Measurements from ENCODE around the gene IFNA17.
"Not testable (repeated sequence)": the region's sequence is repeated elsewhere in the genome, so short reads cannot be mapped to it uniquely, and the experiment has no call there.

IFNA17 gene

GRCh38 chr9:21239911-21240310 lies 11.9 kb upstream of the IFNA17 start, which contains the start of gene IFNA14:
Gene IFNA14, minus strand, starts transcription at chr9:21240005. Its CDS starts 70 bp downstream, at chr9:21239935.
- Histone ChIP-seq H3K4me3 (ENCODE audit: low read length) (no peak within 1 kb of the TSS), H3K27me3 (ENCODE audit: control insufficient read depth, insufficient read depth, low read length) (no peaks in the 10 kb centered on the region), H3K4me1 (ENCODE audit: control insufficient read depth, low read depth, low read length) (no peaks in the 10 kb centered on the region), H3K9ac (ENCODE audit: low read length) (no peak within 1 kb of the TSS), H3K9me3 (ENCODE audit: control insufficient read depth, low read depth, low read length) (no peaks in the 10 kb centered on the region), H3K27ac (ENCODE audit: low read length) (no peak within 1 kb of the TSS), H3K36me3 (ENCODE audit: control insufficient read depth, low read depth, low read length) (no peaks in the 10 kb centered on the region)

- not testable (repeated sequence) for H3K27ac ChIP-seq (ENCODE audit: low read length); H3K9me3 ChIP-seq (ENCODE audit: control insufficient read depth, low read depth, low read length); H3K4me1 ChIP-seq (ENCODE audit: control insufficient read depth, low read depth, low read length); H3K9ac ChIP-seq (ENCODE audit: low read length); H3K36me3 ChIP-seq (ENCODE audit: control insufficient read depth, low read depth, low read length); H3K27me3 ChIP-seq (ENCODE audit: control insufficient read depth, insufficient read depth, low read length); H3K4me3 ChIP-seq (ENCODE audit: low read length)
Measured at GRCh38 chr9:21236360-21236714, 8.3 kb upstream of the IFNA17 start.

GRCh38 chr9:21235468-21236359 lies 7.7 kb upstream of the IFNA17 start:
- H3K9me3 ChIP-seq (ENCODE audit: control insufficient read depth, low read depth, low read length); H3K27me3 ChIP-seq (ENCODE audit: control insufficient read depth, insufficient read depth, low read length); H3K27ac ChIP-seq (ENCODE audit: low read length); H3K4me3 ChIP-seq (ENCODE audit: low read length); H3K36me3 ChIP-seq (ENCODE audit: control insufficient read depth, low read depth, low read length); H3K4me1 ChIP-seq (ENCODE audit: control insufficient read depth, low read depth, low read length); H3K9ac ChIP-seq (ENCODE audit: low read length): not testable (repeated sequence)

- H3K9ac ChIP-seq (ENCODE audit: low read length) = no peak overlapping the region
- H3K4me1 ChIP-seq (ENCODE audit: control insufficient read depth, low read depth, low read length) = no peaks in the 10 kb centered on the region
- no peak overlapping the region for H3K27ac ChIP-seq (ENCODE audit: low read length)
- no peaks in the 10 kb centered on the region for H3K9me3 ChIP-seq (ENCODE audit: control insufficient read depth, low read depth, low read length)
- H3K27me3 ChIP-seq (ENCODE audit: control insufficient read depth, insufficient read depth, low read length) = no peaks in the 10 kb centered on the region
- no peaks in the 10 kb centered on the region for H3K36me3 ChIP-seq (ENCODE audit: control insufficient read depth, low read depth, low read length)
- H3K4me3 ChIP-seq (ENCODE audit: low read length) = no peak overlapping the region
Measured at GRCh38 chr9:21234153-21234687, 6.2 kb upstream of the IFNA17 start.

GRCh38 chr9:21233258-21233657 lies 5.2 kb upstream of the IFNA17 start:
- Histone ChIP-seq H3K27ac (ENCODE audit: low read length) (no peak overlapping the region), H3K4me1 (ENCODE audit: control insufficient read depth, low read depth, low read length) (no peaks in the 10 kb centered on the region)

GRCh38 chr9:21217211-21217610 lies 10.8 kb downstream of the IFNA17 start, which contains the start of gene IFNA16:
Gene IFNA16, minus strand, starts transcription at chr9:21217311. Its CDS starts 6 bp downstream, at chr9:21217305.
- H3K9ac ChIP-seq (ENCODE audit: low read length); H3K27ac ChIP-seq (ENCODE audit: low read length); H3K4me3 ChIP-seq (ENCODE audit: low read length); H3K36me3 ChIP-seq (ENCODE audit: control insufficient read depth, low read depth, low read length); H3K4me1 ChIP-seq (ENCODE audit: control insufficient read depth, low read depth, low read length); H3K27me3 ChIP-seq (ENCODE audit: control insufficient read depth, insufficient read depth, low read length); H3K9me3 ChIP-seq (ENCODE audit: control insufficient read depth, low read depth, low read length): not testable (repeated sequence)

More at GRCh38 chr9:21233258-21233657, 5.2 kb upstream of the IFNA17 start:
- Histone ChIP-seq H3K27me3 (ENCODE audit: control insufficient read depth, insufficient read depth, low read length) (no peaks in the 10 kb centered on the region), H3K36me3 (ENCODE audit: control insufficient read depth, low read depth, low read length) (no peaks in the 10 kb centered on the region), H3K9ac (ENCODE audit: low read length) (no peak overlapping the region), H3K9me3 (ENCODE audit: control insufficient read depth, low read depth, low read length) (no peaks in the 10 kb centered on the region), H3K4me3 (ENCODE audit: low read length) (no peak overlapping the region)

- H3K9ac ChIP-seq (ENCODE audit: low read length); H3K9me3 ChIP-seq (ENCODE audit: control insufficient read depth, low read depth, low read length); H3K4me1 ChIP-seq (ENCODE audit: control insufficient read depth, low read depth, low read length); H3K36me3 ChIP-seq (ENCODE audit: control insufficient read depth, low read depth, low read length); H3K27ac ChIP-seq (ENCODE audit: low read length); H3K4me3 ChIP-seq (ENCODE audit: low read length); H3K27me3 ChIP-seq (ENCODE audit: control insufficient read depth, insufficient read depth, low read length): not testable (repeated sequence)
Measured at GRCh38 chr9:21213411-21214326, 14.4 kb downstream of the IFNA17 start.

GRCh38 chr9:21212160-21212559 lies 15.9 kb downstream of the IFNA17 start:
- not testable (repeated sequence) for H3K4me3 ChIP-seq (ENCODE audit: low read length); H3K4me1 ChIP-seq (ENCODE audit: control insufficient read depth, low read depth, low read length); H3K27ac ChIP-seq (ENCODE audit: low read length); H3K36me3 ChIP-seq (ENCODE audit: control insufficient read depth, low read depth, low read length); H3K9me3 ChIP-seq (ENCODE audit: control insufficient read depth, low read depth, low read length); H3K9ac ChIP-seq (ENCODE audit: low read length); H3K27me3 ChIP-seq (ENCODE audit: control insufficient read depth, insufficient read depth, low read length)

- not testable (repeated sequence) for H3K27me3 ChIP-seq (ENCODE audit: control insufficient read depth, insufficient read depth, low read length); H3K9ac ChIP-seq (ENCODE audit: low read length); H3K27ac ChIP-seq (ENCODE audit: low read length); H3K36me3 ChIP-seq (ENCODE audit: control insufficient read depth, low read depth, low read length); H3K4me3 ChIP-seq (ENCODE audit: low read length); H3K4me1 ChIP-seq (ENCODE audit: control insufficient read depth, low read depth, low read length); H3K9me3 ChIP-seq (ENCODE audit: control insufficient read depth, low read depth, low read length)
Measured at GRCh38 chr9:21210782-21211181, 17.2 kb downstream of the IFNA17 start.

- no peak overlapping the region for H3K4me3 ChIP-seq (ENCODE audit: low read length)
- no peaks in the 10 kb centered on the region for H3K9me3 ChIP-seq (ENCODE audit: control insufficient read depth, low read depth, low read length)
- H3K9ac ChIP-seq (ENCODE audit: low read length) = no peak overlapping the region
- H3K36me3 ChIP-seq (ENCODE audit: control insufficient read depth, low read depth, low read length) = no peaks in the 10 kb centered on the region
- no peaks in the 10 kb centered on the region for H3K4me1 ChIP-seq (ENCODE audit: control insufficient read depth, low read depth, low read length)
- no peak overlapping the region for H3K27ac ChIP-seq (ENCODE audit: low read length)
- no peaks in the 10 kb centered on the region for H3K27me3 ChIP-seq (ENCODE audit: control insufficient read depth, insufficient read depth, low read length)
Measured at GRCh38 chr9:21210311-21210710, 17.7 kb downstream of the IFNA17 start.

GRCh38 chr9:21207043-21207442 lies 21.0 kb downstream of the IFNA17 start, which contains the start of gene IFNA10:
Gene IFNA10, minus strand, starts transcription at chr9:21207143. Its CDS starts 46 bp downstream, at chr9:21207097.
- H3K4me3 ChIP-seq (ENCODE audit: low read length); H3K9me3 ChIP-seq (ENCODE audit: control insufficient read depth, low read depth, low read length); H3K27ac ChIP-seq (ENCODE audit: low read length); H3K27me3 ChIP-seq (ENCODE audit: control insufficient read depth, insufficient read depth, low read length); H3K36me3 ChIP-seq (ENCODE audit: control insufficient read depth, low read depth, low read length); H3K9ac ChIP-seq (ENCODE audit: low read length); H3K4me1 ChIP-seq (ENCODE audit: control insufficient read depth, low read depth, low read length): not testable (repeated sequence)
